Activated T-helper 2 cell treated with anti-CD3 and anti-CD28 coated beads, Interferon-gamma antibody, Interleukin-2, Interleukin-4, amounts not matched to agents 10 μg/mL and 5 μg/mL and 100 μg/mL, durations not matched to agents 14 hours and 24 hours and 36 hours (primary cell): ENCODE results near the gene GIPC2. TPM values are rescaled to one million over a fixed set of nuclear protein-coding genes. Genes with fewer than 3 reads are reported as not detected.
A peak's percentile ranks its signal among the peaks of the same experiment; 100 is the strongest.
"Not testable (repeated sequence)": the region's sequence is repeated elsewhere in the genome, so short reads cannot be mapped to it uniquely, and the experiment has no call there.

Experiments
- DNase-seq: peaks from one replicate; pipeline ENCODE4 v3.0.0; 2021; ENCODE audit warnings: low spot score
- H3K27ac Mint-ChIP-seq: one replicate; pipeline ENCODE4 v1.8.0; 2021; ENCODE audit warnings: mixed read lengths
- H3K27me3 Mint-ChIP-seq: one replicate; pipeline ENCODE4 v1.8.0; 2021; ENCODE audit warnings: low read depth, mixed read lengths
- H3K36me3 Mint-ChIP-seq: one replicate; pipeline ENCODE4 v1.8.0; 2021; ENCODE audit warnings: low read depth, mixed read lengths
- H3K4me1 Mint-ChIP-seq: one replicate; pipeline ENCODE4 v1.8.0; 2021; ENCODE audit warnings: low read depth, mixed read lengths
- H3K4me3 Mint-ChIP-seq: one replicate; pipeline ENCODE4 v1.8.0; 2021; ENCODE audit warnings: low read depth, mild to moderate bottlenecking, moderate library complexity, mixed read lengths
- H3K9me3 Mint-ChIP-seq: one replicate; pipeline ENCODE4 v1.8.0; 2021; ENCODE audit warnings: mixed read lengths
- intact Hi-C: fragments of 100-400 bp; cut with micrococcal nuclease; formaldehyde crosslinking; loops from one replicate; pipeline ENCODE4 v1.15.1; 2023
- total RNA-seq: library from RNA; stranded (reverse); gene quantifications from 2 replicates; pipeline ENCODE4 v1.2.3, GENCODE V29; 2022

Gene GIPC2
- total RNA-seq, 1 donor from 2014 or later = 0.09 TPM

DNA sequence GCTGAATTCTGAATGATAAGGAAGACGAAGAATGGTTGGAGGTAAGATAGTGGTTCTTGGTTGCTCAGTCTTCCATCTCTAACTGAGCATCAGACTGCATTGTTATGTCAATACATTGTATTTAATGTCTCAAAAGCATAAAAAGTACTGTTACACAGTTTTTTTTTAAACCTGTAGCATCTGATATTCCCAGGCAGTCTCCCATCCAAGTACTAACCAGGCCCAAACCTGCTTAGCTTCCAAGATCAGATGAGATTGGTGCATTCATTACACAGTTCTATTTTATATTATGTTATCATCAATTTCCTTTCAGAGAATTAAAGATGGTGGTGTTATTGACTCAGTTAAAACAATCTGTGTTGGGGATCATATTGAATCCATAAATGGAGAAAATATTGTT lies 48.9 kb downstream of the GIPC2 start:
- intact Hi-C loops = no loop called here
- no peak for DNase-seq
- Mint-ChIP-seq H3K27me3 (peaks cover 16% of the 10 kb centered on the region), H3K9me3 (no peaks in the 10 kb centered on the region), H3K36me3 (no peaks in the 10 kb centered on the region), H3K4me3 (no peak overlapping the region), H3K4me1 (no peaks in the 10 kb centered on the region), H3K27ac (no peak overlapping the region)

DNA sequence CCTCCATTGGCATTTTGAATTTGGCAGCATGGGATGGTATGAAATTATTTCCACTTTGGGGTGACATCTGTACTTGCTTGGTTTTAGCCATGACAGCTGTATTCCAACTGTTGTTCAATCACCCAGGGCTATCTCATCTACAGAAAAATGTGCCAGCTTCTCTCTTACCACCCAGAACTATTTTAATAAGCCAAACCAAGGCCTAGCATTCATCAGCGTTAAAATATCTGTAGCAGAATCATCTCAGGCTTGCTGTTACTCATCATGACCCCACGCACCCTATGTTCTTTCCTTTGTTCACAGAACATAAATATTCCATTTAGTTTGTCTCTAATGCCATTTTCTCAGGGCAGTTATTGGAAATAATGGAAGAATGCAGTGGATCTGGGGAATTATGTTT lies 49.8 kb downstream of the GIPC2 start:
- no peak overlapping the region for H3K27ac Mint-ChIP-seq
- H3K4me3 Mint-ChIP-seq = no peak overlapping the region
- DNase-seq = no peak
- H3K36me3 Mint-ChIP-seq = no peaks in the 10 kb centered on the region
- H3K9me3 Mint-ChIP-seq = no peaks in the 10 kb centered on the region
- H3K4me1 Mint-ChIP-seq = no peaks in the 10 kb centered on the region
- intact Hi-C loops = no loop called here
- peaks cover 16% of the 10 kb centered on the region for H3K27me3 Mint-ChIP-seq

DNA sequence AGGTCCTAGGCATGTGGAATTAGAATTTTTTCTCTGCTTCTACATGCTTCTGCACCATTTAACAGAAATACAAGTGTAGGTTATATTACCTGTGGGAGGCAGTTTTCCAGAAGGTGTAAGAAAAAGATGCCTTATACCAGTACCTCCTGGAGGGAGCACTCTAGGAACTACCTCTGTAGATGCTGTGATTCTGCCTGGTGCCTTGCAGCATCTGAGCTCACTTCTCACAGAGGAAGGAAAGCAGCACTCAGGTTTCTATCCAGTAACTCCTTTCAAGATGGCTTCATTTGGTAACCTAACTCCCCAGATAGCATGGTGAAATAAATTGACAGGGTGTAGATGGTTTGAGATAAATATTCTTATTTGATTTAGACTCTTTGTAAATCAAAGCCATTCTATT lies 50.3 kb downstream of the GIPC2 start:
- DNase-seq = no peak
- H3K27ac Mint-ChIP-seq = no peak overlapping the region
- H3K27me3 Mint-ChIP-seq = peaks cover 14% of the 10 kb centered on the region
- H3K9me3 Mint-ChIP-seq = no peaks in the 10 kb centered on the region
- no peak overlapping the region for H3K4me3 Mint-ChIP-seq
- intact Hi-C loops = no loop called here
- no peaks in the 10 kb centered on the region for H3K36me3 Mint-ChIP-seq
- H3K4me1 Mint-ChIP-seq = no peaks in the 10 kb centered on the region

DNA sequence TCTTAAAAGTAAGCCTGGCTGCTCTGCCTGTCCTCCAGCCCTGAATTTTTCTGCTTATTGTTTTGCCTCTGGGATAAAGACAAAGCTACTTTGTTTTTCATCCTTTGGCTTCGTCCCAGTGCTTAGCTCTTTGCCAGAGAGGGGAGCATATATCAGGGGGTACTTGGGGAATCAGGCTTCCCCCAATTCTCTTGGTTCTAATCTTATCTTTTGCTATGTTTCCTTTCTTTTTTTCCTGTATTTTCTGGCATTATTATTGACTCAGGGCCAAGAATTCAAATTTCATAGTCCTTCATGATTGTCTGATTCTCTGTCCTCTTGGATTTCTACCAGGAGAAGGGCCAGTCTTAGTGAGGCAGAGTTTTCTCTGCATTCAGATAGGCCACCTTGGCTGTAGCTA lies 51.2 kb downstream of the GIPC2 start:
- Mint-ChIP-seq H3K4me3 (no peak overlapping the region), H3K27ac (no peak overlapping the region), H3K4me1 (no peaks in the 10 kb centered on the region), H3K9me3 (no peaks in the 10 kb centered on the region), H3K27me3 (peaks cover 12% of the 10 kb centered on the region), H3K36me3 (no peaks in the 10 kb centered on the region)
- intact Hi-C loops = no loop called here
- DNase-seq = no peak

GRCh38 chr1:78101051-78101450 lies 55.3 kb downstream of the GIPC2 start:
- H3K27ac Mint-ChIP-seq = no peak overlapping the region

GRCh38 chr1:78101514-78101913 lies 55.7 kb downstream of the GIPC2 start:
- no peaks in the 10 kb centered on the region for H3K4me1 Mint-ChIP-seq
- no peak overlapping the region for H3K27ac Mint-ChIP-seq
- no peak overlapping the region for H3K4me3 Mint-ChIP-seq
- H3K9me3 Mint-ChIP-seq = no peaks in the 10 kb centered on the region
- H3K27me3 Mint-ChIP-seq = peaks cover 2% of the 10 kb centered on the region
- H3K36me3 Mint-ChIP-seq = no peaks in the 10 kb centered on the region
- DNase-seq = no peak
- intact Hi-C loops = no loop called here

More at GRCh38 chr1:78101051-78101450, 55.3 kb downstream of the GIPC2 start:
- Mint-ChIP-seq H3K4me1 (no peaks in the 10 kb centered on the region), H3K9me3 (no peaks in the 10 kb centered on the region), H3K36me3 (no peaks in the 10 kb centered on the region), H3K27me3 (peaks cover 2% of the 10 kb centered on the region), H3K4me3 (no peak overlapping the region)
- DNase-seq = no peak
- intact Hi-C loops = no loop called here

DNA sequence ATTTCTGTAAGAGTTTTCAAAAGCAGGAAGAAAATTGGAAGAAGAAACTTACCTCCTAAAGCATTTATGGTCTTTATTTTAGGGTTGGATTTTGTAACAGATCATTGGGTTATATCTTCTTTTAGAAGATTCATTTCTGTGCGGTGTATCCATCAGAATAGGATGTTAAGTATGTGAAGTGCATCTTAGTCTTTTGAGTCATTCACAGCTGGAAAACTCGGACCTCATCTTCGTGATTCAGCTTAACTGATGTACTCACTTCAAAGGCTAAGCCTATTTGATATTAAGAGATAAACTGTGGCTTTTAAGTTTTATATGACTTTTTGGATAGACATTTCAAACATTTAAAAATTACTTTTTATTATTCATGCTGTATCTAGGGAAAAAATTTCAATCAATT lies 56.3 kb downstream of the GIPC2 start:
- no peaks in the 10 kb centered on the region for H3K4me1 Mint-ChIP-seq
- H3K36me3 Mint-ChIP-seq = no peaks in the 10 kb centered on the region
- no peak for DNase-seq
- intact Hi-C loops = no loop called here
- no peaks in the 10 kb centered on the region for H3K9me3 Mint-ChIP-seq
- peaks cover 2% of the 10 kb centered on the region for H3K27me3 Mint-ChIP-seq
- no peak overlapping the region for H3K27ac Mint-ChIP-seq
- H3K4me3 Mint-ChIP-seq = no peak overlapping the region

DNA sequence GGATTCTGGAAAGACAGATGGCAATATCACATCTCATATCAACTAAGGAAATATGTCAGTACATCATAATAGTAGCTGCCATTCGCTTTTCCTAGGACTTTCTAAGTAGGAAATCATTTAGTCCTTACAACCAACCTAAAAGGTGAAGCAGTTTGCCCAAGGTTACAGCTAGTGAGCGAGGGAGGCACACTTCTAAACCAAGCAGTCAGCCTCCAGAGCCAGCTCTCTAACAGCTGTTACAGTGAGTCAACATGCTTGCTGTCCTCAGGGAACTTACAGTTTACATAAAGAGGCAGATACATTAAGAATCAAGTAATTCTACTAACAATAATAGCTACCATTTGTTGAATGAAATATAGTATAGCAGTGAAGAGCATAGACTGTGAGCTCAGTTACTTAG lies 57.1 kb downstream of the GIPC2 start:
- Mint-ChIP-seq H3K27me3 (peaks cover 2% of the 10 kb centered on the region), H3K4me3 (no peak overlapping the region), H3K4me1 (no peaks in the 10 kb centered on the region), H3K27ac (no peak overlapping the region), H3K9me3 (no peaks in the 10 kb centered on the region), H3K36me3 (no peaks in the 10 kb centered on the region)
- intact Hi-C loops = no loop called here
- no peak for DNase-seq

DNA sequence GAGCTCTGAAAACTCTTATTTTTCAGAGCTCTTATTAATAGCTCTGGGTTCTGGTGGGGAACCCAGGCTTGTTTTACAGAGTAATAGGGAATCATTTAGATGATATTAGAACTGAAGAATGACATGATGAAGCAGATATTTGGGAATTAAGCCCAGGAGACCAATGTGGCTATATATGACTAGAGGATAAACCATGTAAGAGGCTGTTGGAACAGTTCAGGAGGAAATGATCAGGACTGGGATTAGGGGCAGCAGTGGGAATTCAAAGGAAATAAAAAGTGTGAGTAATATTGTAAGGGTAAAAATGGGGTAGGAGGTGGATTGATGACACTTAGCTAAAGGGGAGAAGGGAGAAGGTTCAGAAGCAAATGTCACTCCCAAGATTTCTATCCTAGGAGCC lies 58.6 kb downstream of the GIPC2 start:
- no peak for DNase-seq
- Mint-ChIP-seq H3K36me3 (no peaks in the 10 kb centered on the region), H3K4me1 (no peaks in the 10 kb centered on the region), H3K27me3 (peaks cover 2% of the 10 kb centered on the region), H3K9me3 (no peaks in the 10 kb centered on the region), H3K4me3 (no peak overlapping the region), H3K27ac (no peak overlapping the region)
- intact Hi-C loops = no loop called here

DNA sequence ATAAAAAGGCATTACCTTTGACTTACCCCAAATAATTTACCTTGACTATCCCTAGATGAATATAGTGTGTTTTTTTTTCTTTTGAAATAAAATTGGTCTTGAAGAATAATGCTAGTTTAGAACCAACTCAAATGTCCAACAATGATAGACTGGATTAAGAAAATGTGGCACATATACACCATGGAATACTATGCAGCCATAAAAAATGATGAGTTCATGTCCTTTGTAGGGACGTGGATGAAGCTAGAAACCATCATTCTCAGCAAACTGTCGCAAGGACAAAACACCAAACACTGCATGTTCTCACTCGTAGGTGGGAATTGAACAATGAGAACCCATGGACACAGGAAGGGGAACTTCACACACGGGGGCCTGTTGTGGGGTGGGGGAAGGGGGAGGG lies 63.9 kb downstream of the GIPC2 start:
- not testable (repeated sequence) for H3K4me1 Mint-ChIP-seq, H3K27me3 Mint-ChIP-seq, H3K9me3 Mint-ChIP-seq, H3K27ac Mint-ChIP-seq, H3K4me3 Mint-ChIP-seq, DNase-seq, H3K36me3 Mint-ChIP-seq
- intact Hi-C loops = loop anchor here (5.0 to 10.0 kb wide), 3 partner anchors 135 to 427 kb away; partner anchors contain the start of genes FUBP1 and ZZZ3

GRCh38 chr1:78113156-78113916 lies 67.6 kb downstream of the GIPC2 start:
- H3K9me3 Mint-ChIP-seq = no peaks in the 10 kb centered on the region
- H3K4me3 Mint-ChIP-seq = no peak overlapping the region

DNA sequence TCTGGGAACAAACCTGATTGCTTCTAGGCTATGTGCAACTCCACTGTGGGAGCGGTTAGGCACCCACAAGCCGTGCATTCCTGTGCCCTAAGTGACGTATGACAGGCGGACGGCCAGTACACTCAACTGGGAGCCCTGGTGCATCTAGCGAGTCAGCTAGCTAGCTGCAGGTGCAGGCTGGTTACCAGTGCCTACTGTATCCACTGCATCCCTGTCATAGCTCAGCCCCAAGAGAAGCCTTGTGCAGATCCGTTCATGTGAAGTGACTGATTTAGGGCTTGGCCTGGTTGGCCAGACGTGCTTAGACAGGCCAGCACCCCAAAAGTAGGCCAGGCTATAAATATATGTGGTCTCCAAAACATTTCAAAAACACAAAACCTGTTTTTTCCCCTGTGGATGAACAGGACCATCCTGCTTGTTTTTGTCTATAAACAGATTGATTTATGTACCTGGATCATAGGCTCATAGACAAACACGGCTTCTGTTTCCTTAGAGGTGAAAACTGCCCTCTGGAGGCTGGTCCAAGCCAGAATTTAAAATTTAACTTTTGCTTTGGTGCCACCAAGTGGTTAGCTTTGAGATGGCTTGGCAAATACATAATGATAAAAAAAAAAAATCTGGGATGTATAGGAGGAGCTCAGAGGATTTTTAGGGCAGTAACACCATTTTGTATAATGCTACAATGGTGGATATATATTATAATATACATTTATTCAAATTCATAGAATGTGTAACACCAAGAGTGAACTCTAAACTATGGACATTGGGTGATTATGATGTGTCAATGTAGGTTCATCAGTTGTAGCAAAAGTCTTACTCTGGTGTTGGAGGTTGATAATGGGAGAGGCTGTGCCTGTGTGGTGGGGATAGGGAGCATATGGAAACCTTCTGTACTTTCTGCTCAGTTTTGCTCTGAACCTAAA lies 68.5 kb downstream of the GIPC2 start:
- H3K27ac Mint-ChIP-seq = no peak overlapping the region
- H3K9me3 Mint-ChIP-seq = no peaks in the 10 kb centered on the region
- peaks cover 5% of the 10 kb centered on the region for H3K4me1 Mint-ChIP-seq
- intact Hi-C loops = loop anchor here (2.0 to 10.0 kb wide), 5 partner anchors 109 to 432 kb away; partner anchors contain the start of genes DNAJB4, FUBP1 and ZZZ3
- no peaks in the 10 kb centered on the region for H3K36me3 Mint-ChIP-seq
- H3K27me3 Mint-ChIP-seq = peaks cover 2% of the 10 kb centered on the region
- H3K4me3 Mint-ChIP-seq = no peak overlapping the region
- DNase-seq = peak; percentile 41

More at GRCh38 chr1:78113156-78113916, 67.6 kb downstream of the GIPC2 start:
- intact Hi-C loops = loop anchor here (5.0 to 10.0 kb wide), 3 partner anchors 139 to 431 kb away; partner anchors contain the start of genes FUBP1 and ZZZ3
- no peaks in the 10 kb centered on the region for H3K36me3 Mint-ChIP-seq
- H3K4me1 Mint-ChIP-seq = peaks cover 5% of the 10 kb centered on the region
- DNase-seq = no peak
- H3K27me3 Mint-ChIP-seq = peaks cover under 1% of the 10 kb centered on the region
- H3K27ac Mint-ChIP-seq = no peak overlapping the region

- H3K9me3 Mint-ChIP-seq, H3K4me1 Mint-ChIP-seq, H3K27me3 Mint-ChIP-seq, intact Hi-C loops, H3K27ac Mint-ChIP-seq, H3K36me3 Mint-ChIP-seq, H3K4me3 Mint-ChIP-seq, DNase-seq: not testable (repeated sequence)
Observed at GRCh38 chr1:78120485-78120884, 74.7 kb downstream of the GIPC2 start.
